Fibroblast of gingiva (primary cell): ENCODE data around the gene CAPZB.

Experiments
- DNase-seq: peaks from one replicate; pipeline ENCODE4 v3.0.0-alpha.2; 2011; ENCODE audit warnings: low read depth

The CAPZB gene

DNA sequence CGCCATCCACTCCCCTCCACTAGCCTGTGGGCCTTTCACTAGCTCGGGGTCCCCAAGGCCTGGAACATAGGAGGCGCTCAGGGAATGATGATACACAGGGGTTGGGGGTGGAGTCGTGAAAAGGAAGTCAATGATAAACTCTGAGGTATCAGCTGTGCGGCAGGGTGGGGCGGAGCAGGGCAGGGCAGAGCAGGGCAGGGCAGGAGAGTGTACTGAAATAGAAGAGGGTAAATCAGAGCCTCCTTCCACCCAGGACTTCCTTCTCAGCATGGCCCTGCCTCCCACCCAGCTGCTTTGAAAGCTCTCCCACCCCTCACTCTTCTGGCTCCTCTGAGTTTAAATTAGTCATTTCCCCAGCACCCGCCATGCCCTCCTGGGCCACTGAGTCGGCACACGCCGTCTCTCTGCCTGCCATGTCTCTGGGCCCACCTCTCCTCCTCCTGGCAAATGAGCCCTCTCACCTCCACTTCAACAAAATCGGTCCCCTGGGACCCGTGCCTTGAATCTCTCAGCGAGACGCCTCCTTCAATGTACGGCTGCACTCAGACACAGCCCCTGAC, 16.9 kb downstream of the CAPZB start:
- DNase-seq: no peak

DNA sequence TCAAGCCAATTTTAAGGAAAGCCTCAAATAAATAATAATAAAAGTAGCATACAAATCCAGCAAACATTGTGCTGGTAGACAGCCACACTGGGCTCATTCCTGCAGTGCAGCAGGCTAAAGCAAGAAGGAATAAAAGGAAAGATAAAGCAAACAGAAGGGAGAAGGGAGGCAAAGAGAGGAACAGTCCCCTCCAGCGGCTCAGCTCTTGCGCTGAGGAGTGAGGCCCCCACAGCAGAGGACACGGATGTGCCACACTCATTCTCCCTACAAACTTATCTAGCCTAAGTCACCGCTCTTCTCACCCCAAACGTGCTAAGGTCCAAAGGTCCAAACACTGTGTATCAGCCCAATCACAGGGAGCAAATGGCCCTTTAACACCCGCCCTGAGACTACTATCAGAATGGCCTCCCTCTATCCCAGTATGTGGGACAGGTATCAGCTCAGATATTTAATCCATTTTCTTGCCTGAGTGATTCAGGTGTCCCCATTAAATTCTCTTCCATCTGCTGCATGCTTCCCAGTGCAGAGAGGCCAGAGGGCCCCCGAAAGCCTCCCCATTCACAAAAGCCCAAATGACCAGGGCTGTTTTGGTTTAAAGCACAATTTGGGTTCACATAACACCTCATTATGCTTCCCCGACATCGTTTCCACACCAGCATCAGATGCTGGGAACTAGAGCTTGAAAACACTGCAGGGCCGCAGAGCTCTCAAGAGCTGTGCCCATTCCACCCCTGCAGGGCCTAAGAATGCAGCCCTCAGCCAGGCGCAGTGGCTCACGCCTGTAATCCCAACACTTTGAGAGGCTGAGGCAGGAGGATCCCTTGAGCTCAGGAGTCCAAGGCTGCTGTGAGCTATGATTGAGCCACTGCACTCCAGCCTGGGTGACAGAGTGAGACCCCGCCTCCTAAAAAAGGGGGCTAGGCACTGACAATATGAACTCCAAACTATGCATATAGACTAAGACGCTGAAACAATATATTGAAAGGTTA, 17.8 kb downstream of the CAPZB start:
- DNase-seq: no peak

DNA sequence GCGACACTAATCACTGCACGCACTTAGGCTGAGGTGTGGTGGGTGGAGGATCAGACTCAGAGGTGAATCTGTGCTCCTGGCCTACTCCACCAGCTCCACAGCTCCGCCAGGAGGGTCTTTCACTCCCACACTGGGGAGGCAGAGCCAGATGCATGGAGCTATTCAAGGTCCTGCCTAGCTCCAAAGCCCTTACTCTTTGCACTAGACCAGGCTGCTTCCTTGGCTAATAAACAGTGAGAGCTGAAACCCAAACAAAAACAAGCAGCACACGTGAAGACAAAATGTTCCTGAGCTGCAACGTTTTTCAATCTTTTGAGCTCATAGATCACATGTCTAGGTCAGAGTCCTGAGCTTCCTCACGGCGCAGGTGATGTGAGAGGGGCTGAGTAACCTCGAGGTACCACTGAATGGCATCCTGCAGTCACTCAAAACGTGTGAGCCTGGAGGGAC, 19.2 kb downstream of the CAPZB start:
- DNase-seq: no peak

DNA sequence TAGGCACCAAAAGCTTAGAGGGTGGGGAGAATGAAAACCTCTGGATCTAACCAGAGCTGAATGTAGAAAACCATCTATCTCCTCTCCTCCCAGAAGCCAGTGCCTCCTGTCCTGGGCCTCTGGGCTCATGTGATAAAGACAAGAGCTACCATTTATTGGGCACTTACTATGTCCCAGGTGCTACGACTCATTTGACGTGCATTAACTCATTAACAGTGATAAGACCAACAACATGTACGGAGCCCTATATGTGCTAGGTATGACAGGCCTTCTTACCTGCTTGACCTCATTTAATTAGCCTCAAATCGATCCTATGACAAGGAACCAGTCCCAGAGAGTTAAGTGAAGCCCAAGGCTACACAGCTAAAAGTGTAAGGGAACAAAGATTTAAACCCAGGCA, 19.7 kb downstream of the CAPZB start:
- DNase-seq: no peak

DNA sequence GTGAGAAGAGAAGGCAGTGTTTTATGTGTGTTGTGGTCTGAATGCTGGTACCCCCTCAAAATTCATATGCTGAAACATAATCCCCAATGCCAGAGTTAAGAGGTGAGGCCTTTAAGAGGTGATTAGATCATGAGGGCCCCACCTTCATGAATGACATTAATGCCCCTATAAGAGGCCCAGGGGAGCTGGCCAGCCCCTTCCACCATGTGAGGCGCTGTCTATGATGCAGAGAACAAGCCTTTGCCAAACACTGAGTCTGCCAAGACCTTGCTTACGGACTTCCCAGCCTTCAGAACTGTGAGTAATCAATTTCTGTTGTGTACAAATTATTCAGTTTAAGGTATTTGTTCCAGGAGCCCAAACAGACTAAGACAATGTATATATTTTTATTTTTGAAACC, 20.2 kb downstream of the CAPZB start:
- peak; percentile 39 for DNase-seq

DNA sequence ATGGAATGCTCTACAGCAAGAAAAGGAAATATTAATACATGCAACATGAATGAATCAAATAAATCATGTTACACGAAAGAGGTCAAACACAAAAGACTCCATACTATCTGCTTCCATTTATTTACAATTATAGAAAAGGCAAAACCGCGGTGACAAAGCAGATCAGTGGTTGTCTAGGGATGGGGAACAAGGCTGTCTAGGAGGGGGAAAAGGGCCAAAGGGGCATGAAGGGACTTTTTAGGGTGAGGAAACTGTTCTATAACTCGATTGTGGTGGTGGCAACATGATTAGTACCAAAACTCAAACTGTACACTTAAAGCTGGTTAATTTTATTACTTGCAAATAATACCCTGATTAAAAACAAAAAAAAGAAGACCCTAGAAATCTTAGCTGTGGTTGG, 20.6 kb downstream of the CAPZB start:
- DNase-seq: no peak

DNA sequence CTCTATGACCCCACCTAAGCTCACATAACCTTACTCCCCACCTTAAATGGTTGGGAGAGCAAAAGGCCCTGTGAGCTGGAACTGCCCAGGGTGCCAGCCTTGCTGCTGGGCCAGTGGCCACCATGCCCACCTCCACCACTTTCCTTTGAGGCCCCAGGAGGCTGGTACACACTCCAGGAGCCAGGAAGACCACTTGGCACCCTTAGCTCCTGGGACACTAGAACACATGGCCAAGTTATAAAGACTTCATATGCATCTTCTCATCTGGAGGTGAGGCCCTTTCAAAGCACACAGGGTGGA, 21.9 kb downstream of the CAPZB start:
- no peak for DNase-seq

DNA sequence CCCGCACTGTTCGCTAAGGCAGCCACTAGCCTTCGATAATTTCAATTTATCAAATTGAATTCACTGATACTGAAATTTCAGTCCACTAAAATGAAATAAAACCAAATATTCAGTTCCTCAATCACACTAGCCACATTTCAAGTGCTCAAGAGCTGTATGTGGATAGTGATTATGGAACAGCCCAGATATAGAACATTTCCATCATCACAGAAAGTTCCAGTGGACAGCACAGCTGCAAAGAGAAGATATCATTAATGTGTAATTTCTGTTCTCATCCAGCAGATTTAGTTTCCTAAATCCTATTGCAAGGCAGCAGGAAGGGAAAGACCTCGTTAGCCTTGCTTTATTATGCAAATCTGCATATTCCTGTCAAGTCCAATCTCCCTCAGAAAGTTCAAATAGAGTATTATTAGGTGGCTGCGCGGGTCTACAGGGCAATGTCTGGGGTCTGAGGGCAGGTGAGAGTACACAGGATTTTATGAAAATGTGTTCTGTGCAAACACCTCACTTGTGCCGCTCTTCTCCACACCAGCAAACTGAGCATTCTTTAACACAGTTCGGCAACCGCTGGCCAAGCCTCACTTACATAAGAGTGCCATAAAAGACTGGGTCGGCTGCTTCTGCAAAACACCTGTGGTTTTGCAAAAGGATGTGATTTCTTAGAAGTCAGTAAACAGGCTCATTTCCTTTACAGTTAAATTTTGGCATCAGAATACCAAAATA, 22.4 kb downstream of the CAPZB start:
- no peak for DNase-seq

DNA sequence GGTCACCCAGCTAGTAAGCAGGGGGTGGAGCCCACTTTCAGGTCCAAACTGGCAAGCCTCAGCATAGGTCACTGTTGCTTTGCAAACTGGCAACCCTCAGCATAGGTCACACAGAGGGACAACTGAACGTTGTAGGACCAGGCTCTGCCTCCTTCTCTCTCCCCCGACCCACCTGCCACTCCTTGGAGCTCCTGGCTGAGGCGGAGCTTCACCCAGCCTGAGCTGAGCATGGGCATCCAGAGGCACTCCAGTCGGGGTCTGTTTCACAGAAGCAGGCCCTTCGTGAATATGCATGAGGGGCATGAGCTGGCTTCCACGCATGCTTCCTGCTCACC, 24.2 kb downstream of the CAPZB start:
- no peak for DNase-seq

DNA sequence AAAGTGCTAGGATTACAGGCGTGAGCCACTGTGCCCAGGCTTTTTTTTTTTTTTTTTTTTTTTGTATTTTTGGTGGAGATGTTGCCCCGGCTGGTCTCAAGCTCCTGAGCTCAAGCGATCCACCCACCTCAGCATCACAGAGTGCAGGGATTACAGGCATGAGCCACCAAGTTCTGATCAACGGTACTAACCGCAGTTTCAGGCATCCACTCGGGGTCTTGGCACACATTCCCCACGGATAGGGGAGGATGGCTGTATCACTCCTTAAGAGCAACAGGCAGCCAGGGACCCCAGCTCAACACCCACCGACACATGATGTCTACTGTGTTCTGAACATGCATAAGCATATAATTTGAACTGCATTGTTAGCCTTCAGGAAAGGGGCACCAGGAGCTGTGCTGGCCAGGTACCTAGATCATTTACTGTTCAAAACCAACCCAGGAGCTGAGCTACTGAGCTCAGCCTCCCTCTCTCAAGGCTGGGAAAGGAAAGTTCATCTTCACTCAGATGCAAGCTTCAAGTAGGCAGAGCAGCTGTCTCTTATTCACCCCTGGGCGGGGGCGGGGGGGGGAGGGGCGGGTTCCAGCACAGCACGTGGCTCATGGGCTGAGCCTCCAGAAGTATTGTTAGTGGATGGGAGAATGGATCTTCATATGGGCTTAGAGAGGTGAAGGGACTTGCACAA, 24.7 kb downstream of the CAPZB start:
- no peak for DNase-seq

DNA sequence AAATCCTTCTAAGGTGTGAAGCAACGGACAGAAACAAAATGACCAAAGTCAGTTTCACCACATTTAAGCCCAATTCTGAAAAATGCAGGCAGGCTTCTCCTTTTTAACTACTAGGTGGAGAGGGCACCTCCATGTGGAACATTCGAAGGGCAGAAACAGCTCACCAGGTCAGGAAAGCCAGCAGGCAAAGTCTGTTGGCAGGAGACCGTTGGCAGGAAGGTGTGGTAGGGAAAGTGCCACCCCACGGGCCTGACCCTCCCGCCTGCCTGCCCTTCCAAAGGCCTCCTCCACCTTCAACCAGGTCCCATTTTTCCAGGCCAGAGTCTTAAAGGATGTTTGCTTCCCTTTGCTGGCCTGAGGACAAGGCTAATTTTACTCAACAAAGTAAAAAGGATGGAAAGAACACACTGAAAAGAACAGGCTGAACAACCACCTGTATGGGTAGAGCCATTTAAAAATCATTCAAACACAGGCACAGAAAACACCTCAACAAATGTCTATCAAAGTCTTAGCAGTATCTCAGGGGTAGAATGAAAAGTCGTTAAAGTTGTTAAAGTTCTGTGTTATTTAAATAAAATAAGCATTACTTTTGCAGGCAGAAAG, 26.4 kb downstream of the CAPZB start:
- DNase-seq: no peak

DNA sequence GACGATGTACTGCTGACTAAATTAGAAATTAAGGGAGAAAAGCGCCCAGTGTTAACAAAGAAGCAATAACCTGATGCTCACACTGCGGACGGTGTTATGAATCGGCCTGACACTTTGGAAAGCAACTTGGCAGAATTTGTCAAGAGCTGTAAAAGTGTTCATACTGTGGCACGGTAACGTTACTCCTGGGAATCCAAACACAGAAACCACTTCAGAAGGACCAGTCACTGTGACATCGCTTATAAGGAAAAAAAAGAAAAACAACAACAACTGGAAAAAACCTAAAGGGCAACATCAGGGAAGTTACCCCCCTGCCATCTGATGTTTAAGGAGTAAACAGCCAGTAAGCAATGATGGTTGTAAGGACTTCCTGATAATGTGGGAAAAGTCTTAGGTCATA, 27.7 kb downstream of the CAPZB start:
- no peak for DNase-seq

DNA sequence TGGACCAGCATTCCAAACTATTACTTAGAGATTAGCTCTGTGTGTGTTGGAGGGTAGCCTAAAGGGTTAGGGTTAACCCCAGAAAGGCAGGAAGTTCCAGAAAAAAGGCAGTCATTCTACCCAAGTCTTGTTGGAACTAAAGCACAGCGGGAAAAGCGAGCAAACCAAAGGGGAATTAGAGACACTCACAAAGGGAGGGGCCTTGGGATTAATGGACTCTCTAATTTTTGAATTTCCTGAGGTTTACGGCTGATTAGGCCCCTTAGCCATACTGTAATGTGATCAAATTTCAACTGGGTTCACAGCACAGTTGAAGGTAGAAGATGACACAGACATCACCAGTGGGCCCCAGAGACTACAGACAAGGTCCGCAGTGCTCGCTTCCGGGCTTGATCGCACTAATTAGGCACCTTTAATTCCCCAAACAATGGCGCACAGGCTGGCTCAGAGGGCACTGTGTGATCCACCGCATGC, 28.3 kb downstream of the CAPZB start:
- no peak for DNase-seq

DNA sequence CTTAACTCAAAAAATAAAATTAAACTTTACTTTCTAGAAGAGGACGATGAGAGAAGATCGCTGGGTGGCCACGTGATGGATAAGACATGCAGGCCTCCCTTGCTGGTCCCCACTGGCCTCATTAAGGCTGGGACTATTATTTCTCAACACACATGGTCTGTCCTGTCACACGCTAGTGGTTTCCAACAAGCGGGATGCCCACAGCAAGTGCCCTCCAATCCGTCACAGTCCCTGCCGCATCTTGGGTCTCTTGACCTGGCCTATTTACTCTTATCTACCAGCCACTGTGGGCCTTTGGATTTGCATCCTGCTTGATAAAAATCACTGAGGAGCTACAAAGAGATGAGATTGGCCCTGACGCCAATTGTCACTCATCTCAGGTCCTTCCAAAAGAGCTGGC, 30.0 kb downstream of the CAPZB start:
- no peak for DNase-seq

DNA sequence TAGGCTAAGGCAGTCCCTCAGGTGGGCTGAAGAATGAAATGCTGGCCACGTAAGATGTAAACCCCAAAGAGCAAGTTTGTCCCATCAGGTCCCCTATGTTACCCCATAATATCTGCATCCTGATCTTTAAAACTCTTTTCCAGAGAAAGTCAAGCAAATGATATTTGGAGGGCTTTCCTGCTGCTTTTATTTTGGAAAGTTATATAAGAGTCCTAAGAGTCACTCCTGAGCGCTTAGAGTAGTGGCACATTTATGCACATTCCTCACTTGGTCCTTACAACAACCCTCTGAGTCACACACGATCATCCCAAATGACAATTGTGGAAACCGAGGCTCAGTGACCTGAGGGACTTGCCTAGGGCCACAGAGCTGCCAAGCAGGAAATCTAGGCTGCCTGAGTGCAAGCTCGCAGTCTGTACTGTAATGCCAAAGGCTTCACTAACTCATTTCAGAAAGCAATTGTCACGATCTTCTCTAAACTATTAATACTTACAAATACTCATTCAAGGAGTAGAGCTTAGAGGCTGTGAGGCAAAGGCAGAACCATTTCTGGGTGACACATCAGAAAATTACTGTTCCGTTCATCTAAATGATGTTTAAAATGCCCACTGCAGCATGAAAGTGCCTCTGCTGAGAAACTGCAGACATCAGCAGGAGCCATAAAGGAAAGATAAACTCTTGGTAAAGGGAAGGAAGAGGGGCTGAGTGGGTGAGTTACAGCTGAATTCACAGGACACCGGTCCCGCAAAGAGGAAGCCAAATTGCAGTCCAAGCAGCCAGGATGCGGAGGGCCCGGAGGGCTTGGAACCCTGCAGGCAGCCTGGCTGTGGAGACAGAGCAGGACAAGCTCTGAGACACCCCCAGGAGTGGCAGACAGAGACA, 30.8 kb downstream of the CAPZB start:
- DNase-seq: no peak

DNA sequence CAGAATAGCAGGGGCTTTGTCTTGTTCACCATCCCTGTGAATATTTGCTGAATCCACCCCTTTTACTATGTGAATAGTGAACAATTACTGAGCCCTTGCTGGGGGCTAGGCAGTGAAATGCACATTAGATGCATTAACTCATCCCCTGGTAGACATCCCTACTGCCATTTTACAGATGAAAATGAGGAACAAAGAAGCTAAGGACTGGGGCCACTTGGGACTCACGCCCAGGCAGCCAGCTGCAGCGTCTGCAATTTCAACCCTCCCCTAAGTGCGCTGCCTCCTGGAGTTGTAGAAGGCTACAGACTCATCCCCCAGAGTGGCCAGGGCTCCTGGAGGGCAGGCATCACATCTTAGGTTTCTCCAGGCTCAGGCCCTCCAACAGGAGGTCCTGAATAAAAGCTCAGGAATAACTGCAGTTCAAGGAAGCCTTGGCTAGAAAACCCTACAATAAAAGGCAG, 31.6 kb downstream of the CAPZB start:
- no peak for DNase-seq

DNA sequence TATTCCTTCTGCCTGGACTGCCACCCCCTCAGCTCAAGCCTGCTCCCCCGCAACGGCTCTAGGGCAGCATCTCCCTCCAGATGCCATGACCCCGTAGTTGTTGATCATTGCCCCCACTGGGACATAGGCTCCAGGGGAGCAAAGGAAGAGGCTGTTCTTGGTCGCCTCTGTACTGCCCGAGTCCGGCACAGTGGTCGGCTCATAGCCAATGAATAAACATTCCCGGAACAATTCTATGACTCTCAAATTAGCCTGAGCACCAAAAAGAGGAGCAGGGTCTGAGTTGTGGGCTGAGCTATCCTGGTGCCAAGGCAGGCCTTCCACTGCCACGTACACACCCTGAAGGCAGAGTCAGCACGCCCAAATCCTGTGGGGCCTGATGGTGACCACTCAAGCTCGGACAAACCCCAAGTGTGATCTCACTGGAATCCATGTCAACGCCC, 33.1 kb downstream of the CAPZB start:
- DNase-seq: peak; percentile 97

DNA sequence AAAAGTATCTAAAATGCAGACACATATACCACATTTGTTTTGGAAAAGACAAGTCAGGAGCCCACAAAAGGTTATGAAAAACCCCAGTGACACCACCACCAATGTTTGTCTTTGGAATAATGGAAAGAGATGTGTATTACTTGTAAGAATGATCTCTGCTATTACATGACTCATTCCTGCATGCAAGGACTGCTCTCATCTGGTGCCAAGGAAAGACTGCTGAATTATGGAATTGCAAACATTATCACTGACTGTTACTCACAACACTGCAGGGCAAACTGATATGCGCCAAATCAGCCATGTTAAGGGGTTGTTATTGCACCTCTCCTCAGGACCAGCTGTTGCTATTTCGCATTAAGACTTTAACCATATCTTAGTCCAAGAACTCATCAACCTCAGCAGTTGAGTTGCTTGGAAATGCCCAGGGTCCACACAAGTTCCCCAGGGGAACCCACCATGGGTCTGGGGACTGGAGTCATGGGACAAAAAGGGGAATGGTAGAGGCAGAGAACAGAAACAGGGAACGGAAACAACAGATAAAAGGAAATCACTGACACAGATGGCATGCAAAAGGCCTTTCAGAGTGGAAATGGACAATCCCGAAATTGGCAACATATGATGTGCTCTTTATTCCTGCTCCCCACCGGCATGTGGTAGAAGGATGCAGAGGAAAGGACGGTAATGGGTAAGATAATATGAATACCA, 34.4 kb downstream of the CAPZB start:
- DNase-seq: peak; percentile 97

DNA sequence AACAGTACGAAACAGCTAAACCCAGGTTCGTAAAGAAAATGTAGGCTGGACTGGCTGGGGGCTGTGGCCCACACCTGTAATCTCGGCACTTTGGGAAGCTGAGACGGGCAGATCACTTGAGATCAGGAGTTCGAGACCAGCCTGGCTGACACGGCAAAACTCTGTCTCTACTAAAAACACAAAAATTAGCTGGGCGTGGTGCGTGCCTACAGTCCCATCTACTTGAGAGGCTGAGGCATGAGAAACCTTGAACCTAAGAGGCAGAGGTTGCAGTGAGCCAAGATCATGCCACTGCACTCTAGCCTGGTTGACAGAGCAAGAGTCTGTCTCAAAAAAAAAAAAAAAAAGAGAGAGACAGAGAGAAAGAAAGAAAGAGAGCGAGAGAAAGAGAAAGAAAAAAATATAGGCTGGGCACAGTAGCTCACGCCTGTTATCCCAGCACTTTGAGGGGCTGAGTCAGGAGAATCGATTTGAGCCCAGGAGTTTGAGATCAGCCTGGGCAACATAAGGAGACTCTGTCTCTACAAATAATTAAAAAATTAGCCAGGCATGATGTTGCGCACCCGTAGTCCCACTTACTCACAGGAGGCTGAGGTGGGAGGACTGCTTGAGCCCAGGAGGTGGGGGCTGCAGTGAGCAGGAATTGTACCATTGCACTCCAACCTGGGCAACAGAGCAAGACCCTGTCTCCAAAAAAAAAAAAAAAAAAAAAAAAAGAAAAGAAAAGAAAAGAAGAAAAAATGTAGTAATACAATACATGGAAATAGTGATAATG, 35.7 kb downstream of the CAPZB start:
- DNase-seq: no peak
